Upper lobe of left lung (tissue), 4 donors: ENCODE results near the gene FER1L5.

Experiments used
- EP300 ChIP-seq, 4 donors: sonication (generic); formaldehyde crosslinking; IDR thresholded peaks; one replicate each; pipeline ENCODE4 v1.5.1; 2017; ENCODE audit warnings: antibody characterized with exemption in 4 of 4, control low read depth in 2 of 4
- POLR2A ChIP-seq, 4 donors: fragments of 450-650 bp; IDR thresholded peaks; one replicate each; pipeline ENCODE4 v1.5.1; 2016 to 2017; ENCODE audit warnings: antibody characterized with exemption in 4 of 4, mild to moderate bottlenecking in 2 of 4
- POLR2AphosphoS5 ChIP-seq, 2 donors: sonication (generic); formaldehyde crosslinking; IDR thresholded peaks; one replicate each; pipeline ENCODE4 v1.5.1; 2017; ENCODE audit warnings: antibody characterized with exemption in 2 of 2
- TF ChIP-seq, protein P1 (sequence below), 6 experiments: fragments of 450-650 bp in 4 of 6; fragments of 200-600 bp in 2 of 6; sonication (generic) in 2 of 6; IDR thresholded peaks; one replicate each; pipeline ENCODE4 v1.5.1; 2016 to 2019; ENCODE audit warnings: antibody characterized with exemption in 6 of 6

DNA sequence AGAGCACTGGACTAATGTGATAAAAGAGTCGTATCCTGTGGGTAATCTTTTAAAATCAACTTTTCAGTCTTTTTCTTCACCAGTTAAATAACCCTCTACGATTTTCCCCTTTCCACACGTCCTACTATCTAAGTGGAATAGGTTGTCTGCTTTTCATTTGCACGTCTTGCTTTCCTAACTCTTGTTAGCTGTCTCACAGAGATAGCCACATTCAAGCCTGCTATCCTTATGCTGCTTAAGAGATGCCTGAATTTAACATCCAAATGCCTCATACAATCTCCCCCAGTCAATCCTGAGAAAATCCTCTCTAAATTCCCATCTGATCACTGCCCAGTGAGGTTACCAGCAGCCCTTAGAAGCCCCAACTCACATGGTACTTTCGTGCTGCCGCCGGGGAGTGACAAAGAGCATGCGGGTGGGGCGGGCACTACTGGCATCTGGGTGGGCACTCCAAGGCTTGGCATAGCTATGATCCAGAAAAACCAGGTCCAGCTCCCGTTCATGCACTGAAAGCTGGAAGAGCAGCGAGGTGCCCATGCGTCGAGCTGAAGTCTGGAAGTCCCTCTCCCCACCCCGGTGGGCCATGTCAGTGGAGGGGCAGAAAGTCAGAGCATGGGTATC is 5.9 kb upstream of the FER1L5 start:
- TF ChIP-seq POLR2A (IDR thresholded peaks at IDR 0.05) (no peak), POLR2AphosphoS5 (IDR thresholded peaks at IDR 0.05) (no peak), EP300 (IDR thresholded peaks at IDR 0.05) (no peak)
- TF ChIP-seq, protein P1, sequence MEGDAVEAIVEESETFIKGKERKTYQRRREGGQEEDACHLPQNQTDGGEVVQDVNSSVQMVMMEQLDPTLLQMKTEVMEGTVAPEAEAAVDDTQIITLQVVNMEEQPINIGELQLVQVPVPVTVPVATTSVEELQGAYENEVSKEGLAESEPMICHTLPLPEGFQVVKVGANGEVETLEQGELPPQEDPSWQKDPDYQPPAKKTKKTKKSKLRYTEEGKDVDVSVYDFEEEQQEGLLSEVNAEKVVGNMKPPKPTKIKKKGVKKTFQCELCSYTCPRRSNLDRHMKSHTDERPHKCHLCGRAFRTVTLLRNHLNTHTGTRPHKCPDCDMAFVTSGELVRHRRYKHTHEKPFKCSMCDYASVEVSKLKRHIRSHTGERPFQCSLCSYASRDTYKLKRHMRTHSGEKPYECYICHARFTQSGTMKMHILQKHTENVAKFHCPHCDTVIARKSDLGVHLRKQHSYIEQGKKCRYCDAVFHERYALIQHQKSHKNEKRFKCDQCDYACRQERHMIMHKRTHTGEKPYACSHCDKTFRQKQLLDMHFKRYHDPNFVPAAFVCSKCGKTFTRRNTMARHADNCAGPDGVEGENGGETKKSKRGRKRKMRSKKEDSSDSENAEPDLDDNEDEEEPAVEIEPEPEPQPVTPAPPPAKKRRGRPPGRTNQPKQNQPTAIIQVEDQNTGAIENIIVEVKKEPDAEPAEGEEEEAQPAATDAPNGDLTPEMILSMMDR (IDR thresholded peaks at IDR 0.05), result no peak
